ENCODE data around the gene COL4A3. TPM values are rescaled to one million over a fixed set of nuclear protein-coding genes. Genes with fewer than 3 reads are reported as not detected.

Gene COL4A3
- total RNA-seq, 4 donors from 2014 or later: 59.7 to 86.5 (median 66.9) TPM

GRCh38 chr2:227147023-227147422 lies 17.4 kb upstream of the COL4A3 start:
- H3K36me3 ChIP-seq: no peaks in the 10 kb centered on the region
- no peak overlapping the region for H3K27ac ChIP-seq
- no peak for TF ChIP-seq POLR2A (IDR thresholded peaks at IDR 0.05)
- no peak for TF ChIP-seq CTCF (IDR thresholded peaks at IDR 0.05)
- no peak for DNase-seq
- 85 to 90% methylated on average over 3 of the region's 3 CpGs for WGBS, 2 donors
- intact Hi-C loops (cut with DNase I): no loop called here
- no peaks in the 10 kb centered on the region for H3K9me3 ChIP-seq
- peaks cover 6 to 11% of the 10 kb centered on the region in 2 donors for H3K4me1 ChIP-seq
- no peaks in the 10 kb centered on the region for H3K27me3 ChIP-seq
- no peak overlapping the region for H3K4me3 ChIP-seq (replicated peaks in 1 of 3)

- DNase-seq: no peak
- Histone ChIP-seq H3K4me3 (replicated peaks in 1 of 3) (no peak overlapping the region), H3K27ac (no peak overlapping the region), H3K4me1 (peaks cover 15 to 21% of the 10 kb centered on the region in 2 donors), H3K36me3 (no peaks in the 10 kb centered on the region), H3K27me3 (no peaks in the 10 kb centered on the region), H3K9me3 (no peaks in the 10 kb centered on the region)
- WGBS, 2 donors: 84 to 89% methylated on average over 2 of the region's 2 CpGs
- intact Hi-C loops (cut with DNase I): no loop called here
- TF ChIP-seq CTCF (IDR thresholded peaks at IDR 0.05): no peak
- no peak for TF ChIP-seq POLR2A (IDR thresholded peaks at IDR 0.05)
Observed at GRCh38 chr2:227148106-227148505, 16.3 kb upstream of the COL4A3 start.

GRCh38 chr2:227150222-227150936 lies 14.0 kb upstream of the COL4A3 start:
- Histone ChIP-seq H3K27me3 (no peaks in the 10 kb centered on the region), H3K36me3 (no peaks in the 10 kb centered on the region), H3K4me3 (replicated peaks in 1 of 3) (no peak overlapping the region), H3K27ac (peak overlapping the region in 1 of 3 donors; percentile 24), H3K4me1 (peaks cover 25 to 26% of the 10 kb centered on the region in 2 donors), H3K9me3 (no peaks in the 10 kb centered on the region)
- TF ChIP-seq POLR2A (IDR thresholded peaks at IDR 0.05): no peak
- TF ChIP-seq CTCF (IDR thresholded peaks at IDR 0.05): no peak
- intact Hi-C loops (cut with DNase I): no loop called here
- no peak for DNase-seq
- WGBS, 2 donors: 82 to 90% methylated on average over 2 of the region's 2 CpGs

- WGBS, 2 donors: 88 to 95% methylated on average over 2 of the region's 2 CpGs
- Histone ChIP-seq H3K4me1 (peaks cover 25 to 26% of the 10 kb centered on the region in 2 donors), H3K36me3 (no peaks in the 10 kb centered on the region), H3K4me3 (replicated peaks in 1 of 3) (no peak overlapping the region), H3K9me3 (no peaks in the 10 kb centered on the region), H3K27me3 (no peaks in the 10 kb centered on the region), H3K27ac (peak overlapping the region in 2 of 3 donors; percentile 52 to 63)
- intact Hi-C loops (cut with DNase I): no loop called here
- TF ChIP-seq POLR2A (IDR thresholded peaks at IDR 0.05) (no peak), CTCF (IDR thresholded peaks at IDR 0.05) (no peak)
- DNase-seq: no peak
Observed at GRCh38 chr2:227152093-227152766, 12.2 kb upstream of the COL4A3 start.

- Histone ChIP-seq H3K27ac (peak overlapping the region; percentile 52 to 75 (median 63)), H3K4me3 (replicated peaks in 1 of 3) (no peak overlapping the region), H3K9me3 (no peaks in the 10 kb centered on the region), H3K36me3 (no peaks in the 10 kb centered on the region), H3K4me1 (peaks cover 25 to 26% of the 10 kb centered on the region in 2 donors), H3K27me3 (no peaks in the 10 kb centered on the region)
- intact Hi-C loops (cut with DNase I): no loop called here
- no peak for TF ChIP-seq CTCF (IDR thresholded peaks at IDR 0.05)
- TF ChIP-seq POLR2A (IDR thresholded peaks at IDR 0.05): no peak
- DNase-seq: peak; percentile 78 to 82
- 58 to 65% methylated on average over 4 of the region's 4 CpGs for WGBS, 2 donors
Observed at GRCh38 chr2:227153307-227153706, 11.1 kb upstream of the COL4A3 start.

Data from thyroid gland (tissue), 4 donors.